GM23338 (cell line): Measurements from ENCODE around the gene ABCA1. TPM values are rescaled to one million over a fixed set of nuclear protein-coding genes. Genes with fewer than 3 reads are reported as not detected.

Experiments used
- ATAC-seq: fragments of 200-7000 bp; cut with Tn5 transposase; 3 replicates; pipeline ENCODE4 v1.9.1; 2020
- DNase-seq: peaks from one replicate; pipeline ENCODE4 v3.0.0-alpha.2; 2015; ENCODE audit warnings: low spot score
- H2AFZ ChIP-seq: fragments of 200-600 bp; sonication (generic); 2 replicates; pipeline ENCODE4 v1.8.0; 2016; ENCODE audit warnings: antibody characterized with exemption, mild to moderate bottlenecking, moderate library complexity
- H3F3A ChIP-seq: fragments of 200-600 bp; sonication (generic); replicated peaks from 2 replicates; pipeline ENCODE4 v1.8.0; 2017; ENCODE audit warnings: antibody characterized with exemption, mixed run types, low read depth
- H3K27ac ChIP-seq: fragments of 200-600 bp; sonication (generic); 2 replicates; pipeline ENCODE4 v1.6.1; 2016; ENCODE audit warnings: low read depth
- H3K27me3 ChIP-seq: fragments of 200-600 bp; sonication (generic); 2 replicates; pipeline ENCODE4 v1.8.0; 2016; ENCODE audit warnings: mild to moderate bottlenecking, mixed run types, moderate library complexity; ENCODE audit not compliant: insufficient read depth
- H3K36me3 ChIP-seq: fragments of 200-600 bp; sonication (generic); 2 replicates; pipeline ENCODE4 v1.8.0; 2016; ENCODE audit warnings: mild to moderate bottlenecking; ENCODE audit not compliant: insufficient read depth
- H3K4me1 ChIP-seq: fragments of 200-600 bp; sonication (generic); 2 replicates; pipeline ENCODE4 v1.8.0; 2016; ENCODE audit warnings: mild to moderate bottlenecking, moderate library complexity; ENCODE audit not compliant: insufficient read depth
- H3K4me2 ChIP-seq: fragments of 200-600 bp; sonication (generic); 2 replicates; pipeline ENCODE4 v1.7.1; 2017; ENCODE audit warnings: mixed run types
- H3K4me3 ChIP-seq: fragments of 200-600 bp; sonication (generic); 2 replicates; pipeline ENCODE4 v1.6.1; 2016; ENCODE audit warnings: mixed run types
- H3K79me2 ChIP-seq: fragments of 200-600 bp; sonication (generic); replicated peaks from 2 replicates; pipeline ENCODE4 v1.8.0; 2017; ENCODE audit warnings: mild to moderate bottlenecking; ENCODE audit not compliant: insufficient read depth
- H3K9me2 ChIP-seq: fragments of 200-600 bp; sonication (generic); 2 replicates; pipeline ENCODE4 v1.8.0; 2017; ENCODE audit not compliant: insufficient read depth
- H4K20me1 ChIP-seq: fragments of 200-600 bp; sonication (generic); replicated peaks from 2 replicates; pipeline ENCODE4 v1.8.0; 2017; ENCODE audit warnings: mild to moderate bottlenecking; ENCODE audit not compliant: insufficient read depth
- H3K27ac Mint-ChIP-seq: 2 replicates; pipeline ENCODE4 v1.8.0; 2020; ENCODE audit warnings: inconsistent platforms, mild to moderate bottlenecking, moderate library complexity, mixed read lengths
- H3K27me3 Mint-ChIP-seq: 3 replicates; pipeline ENCODE4 v1.8.0; 2022; ENCODE audit warnings: low read depth, mild to moderate bottlenecking, moderate library complexity, mixed read lengths, inconsistent platforms; ENCODE audit not compliant: insufficient read depth, poor library complexity
- H3K36me3 Mint-ChIP-seq: 3 replicates; pipeline ENCODE4 v1.8.0; 2021; ENCODE audit warnings: low read depth, mild to moderate bottlenecking, inconsistent platforms, moderate library complexity, mixed read lengths
- H3K4me1 Mint-ChIP-seq: 3 replicates; pipeline ENCODE4 v1.8.0; 2020; ENCODE audit warnings: mild to moderate bottlenecking, inconsistent platforms, mixed read lengths
- H3K4me3 Mint-ChIP-seq: 3 replicates; pipeline ENCODE4 v1.8.0; 2021; ENCODE audit warnings: moderate library complexity, mild to moderate bottlenecking, inconsistent platforms, mixed read lengths
- H3K9me3 Mint-ChIP-seq: 3 replicates; pipeline ENCODE4 v1.8.0; 2020; ENCODE audit warnings: moderate library complexity, mild to moderate bottlenecking, inconsistent platforms, mixed read lengths
- CREB1 ChIP-seq: fragments of 250-450 bp; sonication (Bioruptor Pico); IDR thresholded peaks from 2 replicates; pipeline ENCODE4 v1.5.0; 2020; ENCODE audit warnings: low read depth, mild to moderate bottlenecking, moderate library complexity
- CTCF ChIP-seq, 2 experiments: fragments of 200-600 bp in 1 of 2; sonication (generic) in 1 of 2; conservative IDR thresholded peaks; 2 replicates each; pipeline versions ENCODE4 v1.5.1 to v1.6.1; 2016 to 2017; ENCODE audit warnings: antibody characterized with exemption in 2 of 2, low read depth in 2 of 2, mild to moderate bottlenecking in 2 of 2, moderate library complexity in 1 of 2
- ETS1 ChIP-seq: IDR thresholded peaks from 2 replicates; pipeline ENCODE4 v1.6.1; 2016; ENCODE audit warnings: antibody characterized with exemption
- EZH2 ChIP-seq: fragments of 200-600 bp; sonication (generic); IDR thresholded peaks from one replicate; pipeline ENCODE4 v1.8.0; 2017; ENCODE audit warnings: antibody characterized with exemption, mild to moderate bottlenecking, low read depth; ENCODE audit not compliant: unreplicated experiment
- EZH2phosphoT487 ChIP-seq: fragments of 200-600 bp; sonication (generic); IDR thresholded peaks from one replicate; pipeline ENCODE4 v1.8.1; 2018; ENCODE audit warnings: antibody characterized with exemption; ENCODE audit not compliant: unreplicated experiment
- JUNB ChIP-seq: IDR thresholded peaks from one replicate; pipeline ENCODE4 v1.6.1; 2016; ENCODE audit warnings: antibody characterized with exemption; ENCODE audit not compliant: unreplicated experiment
- NANOG ChIP-seq: IDR thresholded peaks from 2 replicates; pipeline ENCODE4 v1.6.1; 2016; ENCODE audit warnings: antibody characterized with exemption, borderline replicate concordance
- POLR2AphosphoS5 ChIP-seq: IDR thresholded peaks from 2 replicates; pipeline ENCODE4 v1.6.1; 2016; ENCODE audit warnings: antibody characterized with exemption, low read depth
- REST ChIP-seq: IDR thresholded peaks from one replicate; pipeline ENCODE4 v1.6.1; 2018; ENCODE audit warnings: antibody characterized with exemption; ENCODE audit not compliant: unreplicated experiment
- STAT1 ChIP-seq: IDR thresholded peaks from one replicate; pipeline ENCODE4 v1.6.1; 2016; ENCODE audit warnings: antibody characterized with exemption; ENCODE audit not compliant: unreplicated experiment
- ZNF114 ChIP-seq: fragments of 250-450 bp; sonication (Bioruptor Pico); IDR thresholded peaks from 2 replicates; pipeline ENCODE4 v1.5.0; 2020; ENCODE audit warnings: mild to moderate bottlenecking, moderate library complexity
- ZNF331 ChIP-seq: fragments of 250-450 bp; sonication (Bioruptor Pico); IDR thresholded peaks from 2 replicates; pipeline ENCODE4 v1.5.0; 2020; ENCODE audit warnings: low read depth, mild to moderate bottlenecking, moderate library complexity
- ZNF462 ChIP-seq: fragments of 250-450 bp; sonication (Bioruptor Pico); IDR thresholded peaks from 2 replicates; pipeline ENCODE4 v1.5.0; 2020; ENCODE audit warnings: mild to moderate bottlenecking, moderate library complexity
- polyA plus RNA-seq: library from polyadenylated mRNA; unstranded; fragments of >200 nt; fragmentation: Nextera tagmentation; extraction: Ambion mirVana; gene quantifications from 2 replicates; pipeline ENCODE4 v1.2.1, GENCODE V29; 2016
- total RNA-seq: library from RNA; depleted of rRNA; stranded (reverse); fragments of >200 nt; shearing (Covaris generic); gene quantifications from 2 replicates; pipeline ENCODE4 v1.2.3, GENCODE V29; 2014

The ABCA1 gene
- total and polyA plus RNA-seq, 2 experiments from 2014 or later = 1.4 to 2.8 TPM

DNA sequence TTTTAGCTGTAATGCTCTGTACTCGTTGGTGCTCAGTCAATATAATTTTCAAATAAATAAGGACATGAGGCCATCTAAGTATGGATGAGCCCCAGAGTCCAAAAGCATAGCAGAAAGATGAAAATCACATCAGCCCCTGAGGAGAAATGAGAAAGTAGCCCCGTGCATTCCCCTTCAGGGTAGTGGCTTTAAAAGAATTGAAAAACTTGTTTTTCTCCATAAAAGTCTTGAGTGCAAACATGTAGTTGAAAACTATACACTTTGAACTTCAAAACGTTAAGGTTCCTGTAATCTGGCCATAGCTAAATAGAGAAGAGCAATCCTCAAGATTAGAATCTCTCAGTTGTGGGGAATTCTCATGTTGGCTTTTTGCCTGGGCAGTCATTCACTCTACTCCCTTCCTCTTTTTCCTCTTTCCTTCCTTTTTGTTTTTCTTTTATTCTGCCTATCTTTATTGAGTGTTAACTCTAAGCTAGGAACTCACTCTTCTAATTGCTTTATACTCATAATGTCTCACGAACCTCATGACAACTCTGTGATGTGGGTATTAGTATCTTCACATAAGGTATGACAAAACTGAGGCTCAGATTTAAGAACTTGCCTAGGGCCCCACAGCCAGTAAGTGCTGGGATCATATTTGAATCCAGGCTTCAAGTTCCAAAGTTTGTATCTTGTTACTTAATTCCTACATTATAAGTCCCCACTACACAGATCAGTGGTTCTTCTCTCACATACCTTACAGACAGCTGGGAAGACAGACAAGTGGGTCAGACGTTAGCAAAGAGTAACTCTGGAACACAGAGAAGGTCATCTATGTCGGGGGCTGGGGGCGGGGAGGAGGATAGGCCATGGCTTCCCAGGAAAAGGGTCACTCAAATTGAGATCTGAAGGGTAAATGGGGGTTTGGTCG, 46.4 kb upstream of the ABCA1 start:
- Histone ChIP-seq H3K9me2 (no peaks in the 10 kb centered on the region), H3K4me2 (no peak overlapping the region), H3K4me3 (no peak overlapping the region), H3K27ac (no peak overlapping the region), H3K79me2 (no peaks in the 10 kb centered on the region), H3K27me3 (no peaks in the 10 kb centered on the region), H3F3A (no peaks in the 10 kb centered on the region; the same call in 1 of the 2 replicates), H2AFZ (no peak overlapping the region), H3K36me3 (no peaks in the 10 kb centered on the region), H3K4me1 (peaks cover 5% of the 10 kb centered on the region), H4K20me1 (no peaks in the 10 kb centered on the region)
- no peak for ATAC-seq
- Mint-ChIP-seq H3K27ac (no peak overlapping the region), H3K4me3 (no peak overlapping the region), H3K9me3 (no peaks in the 10 kb centered on the region; the same call in 2 of the 3 replicates), H3K27me3 (peaks cover 6% of the 10 kb centered on the region), H3K36me3 (no peaks in the 10 kb centered on the region; the same call in 2 of the 3 replicates), H3K4me1 (peaks cover 36% of the 10 kb centered on the region)
- TF ChIP-seq ETS1 = no peak
- no peak for TF ChIP-seq JUNB
- TF ChIP-seq POLR2AphosphoS5 = no peak
- TF ChIP-seq EZH2 = no peak
- no peak for TF ChIP-seq REST
- TF ChIP-seq ZNF114 (CRISPR knock-in tag) = no peak
- TF ChIP-seq ZNF331 (CRISPR knock-in tag) = no peak
- no peak for TF ChIP-seq ZNF462 (CRISPR knock-in tag)
- no peak for TF ChIP-seq STAT1
- TF ChIP-seq EZH2phosphoT487 = no peak
- TF ChIP-seq NANOG = no peak
- TF ChIP-seq CREB1 (CRISPR knock-in tag) = no peak
- no peak for TF ChIP-seq CTCF (conservative IDR thresholded peaks at IDR 0.05; ENCODE audit: low read depth in 2 of 2)
- DNase-seq = no peak
